HL-60/S4 (cell line): ENCODE results near the gene IQCB1.
"Not testable (repeated sequence)": the region's sequence is repeated elsewhere in the genome, so short reads cannot be mapped to it uniquely, and the experiment has no call there.

Experiments
- in situ Hi-C: fragments of 300-500 bp; cut with MboI; formaldehyde crosslinking; loops from 2 replicates; pipeline ENCODE4 v1.14.3; 2022; ENCODE audit warnings: low sequenced_read_pairs

IQCB1 gene

DNA sequence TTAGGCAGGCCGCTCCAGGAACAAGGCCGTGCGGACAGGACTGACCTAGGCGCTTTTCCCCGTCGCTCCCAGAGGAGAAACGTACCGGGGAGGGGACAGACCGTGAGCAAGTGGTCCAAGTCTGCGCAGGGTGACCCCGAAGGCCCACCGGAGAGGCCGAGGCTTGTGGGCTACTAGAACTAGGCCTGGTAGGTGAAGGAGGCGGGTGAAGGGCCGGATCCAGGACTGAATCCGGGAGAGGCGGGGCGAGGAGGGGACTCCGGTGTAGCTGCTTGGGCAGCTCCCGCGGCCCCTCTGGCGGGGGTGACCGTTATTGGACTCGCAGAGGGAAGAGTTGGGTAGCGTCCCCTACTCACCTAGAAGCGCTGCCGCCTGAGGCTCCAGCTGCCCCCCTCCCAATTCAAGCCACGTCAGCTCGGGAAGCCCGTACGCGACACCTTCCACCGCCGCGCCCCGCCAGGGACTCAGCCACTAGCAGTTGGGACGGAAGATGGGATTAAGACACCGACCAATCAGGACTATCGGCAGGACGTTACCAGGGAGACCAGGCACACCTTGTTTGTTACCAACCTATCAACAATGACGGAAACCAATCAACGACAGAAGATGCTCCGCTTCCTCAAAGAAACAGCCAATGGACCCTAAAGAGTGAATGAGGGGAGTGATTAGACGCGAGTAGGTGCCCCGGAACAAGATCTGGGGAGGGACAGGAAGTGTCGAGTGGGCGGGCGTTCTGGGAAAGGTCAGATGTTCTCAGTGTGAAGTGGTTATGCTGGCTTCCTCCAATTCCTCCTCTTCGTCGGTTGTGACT is 85.4 kb downstream of the IQCB1 start, which contains the start of gene GOLGB1:
TSS of gene GOLGB1 (minus strand) at position 466 of the 811 bp plus-strand sequence. CDS start 18,770 bp downstream, outside the sequence.
- in situ Hi-C loops = no loop called here

- in situ Hi-C loops = no loop called here
These were observed 86.1 kb downstream of the IQCB1 start for GRCh38 chr3:121748680-121749275.

GRCh38 chr3:121747976-121748375 is 86.9 kb downstream of the IQCB1 start:
- in situ Hi-C loops = no loop called here

DNA sequence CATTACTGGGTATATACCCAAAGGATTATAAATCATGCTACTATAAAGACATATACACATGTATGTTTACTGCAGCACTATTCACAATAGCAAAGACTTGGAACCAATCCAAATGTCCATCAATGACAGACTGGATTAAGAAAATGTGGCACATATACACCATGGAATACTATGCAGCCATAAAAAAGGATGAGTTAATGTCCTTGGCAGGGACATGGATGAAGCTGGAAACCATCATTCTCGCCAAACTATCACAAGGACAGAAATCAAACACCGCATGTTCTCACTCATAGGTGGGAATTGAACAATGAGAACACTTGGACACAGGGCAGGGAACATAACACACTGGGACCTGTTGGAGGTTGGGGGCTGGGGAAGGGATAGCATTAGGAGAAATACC is 91.8 kb downstream of the IQCB1 start:
- in situ Hi-C loops = not testable (repeated sequence)

DNA sequence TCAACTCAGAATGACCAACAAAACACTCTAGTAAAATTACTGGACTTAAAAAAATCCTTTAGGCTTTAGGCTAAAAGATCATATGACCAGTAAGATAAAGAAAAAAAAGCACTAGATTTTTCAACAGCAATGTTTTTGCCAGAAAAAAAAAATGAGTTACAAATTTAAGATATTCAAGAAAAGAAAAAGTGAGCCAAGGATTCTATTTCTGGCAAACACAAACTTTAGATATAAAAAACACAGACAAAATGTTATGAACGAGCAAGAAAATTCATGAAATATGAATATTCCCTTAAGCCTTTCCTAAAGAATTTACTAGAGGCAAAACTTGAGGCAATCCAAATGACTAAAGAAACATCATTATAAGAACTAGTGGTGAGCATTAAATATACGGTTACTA is 94.0 kb downstream of the IQCB1 start:
- in situ Hi-C loops = no loop called here

GRCh38 chr3:121739902-121740301 is 95.0 kb downstream of the IQCB1 start:
- in situ Hi-C loops = no loop called here

- in situ Hi-C loops = no loop called here
These were observed 97.2 kb downstream of the IQCB1 start for GRCh38 chr3:121737644-121738043.

GRCh38 chr3:121736112-121736511 is 98.7 kb downstream of the IQCB1 start:
- in situ Hi-C loops = no loop called here

DNA sequence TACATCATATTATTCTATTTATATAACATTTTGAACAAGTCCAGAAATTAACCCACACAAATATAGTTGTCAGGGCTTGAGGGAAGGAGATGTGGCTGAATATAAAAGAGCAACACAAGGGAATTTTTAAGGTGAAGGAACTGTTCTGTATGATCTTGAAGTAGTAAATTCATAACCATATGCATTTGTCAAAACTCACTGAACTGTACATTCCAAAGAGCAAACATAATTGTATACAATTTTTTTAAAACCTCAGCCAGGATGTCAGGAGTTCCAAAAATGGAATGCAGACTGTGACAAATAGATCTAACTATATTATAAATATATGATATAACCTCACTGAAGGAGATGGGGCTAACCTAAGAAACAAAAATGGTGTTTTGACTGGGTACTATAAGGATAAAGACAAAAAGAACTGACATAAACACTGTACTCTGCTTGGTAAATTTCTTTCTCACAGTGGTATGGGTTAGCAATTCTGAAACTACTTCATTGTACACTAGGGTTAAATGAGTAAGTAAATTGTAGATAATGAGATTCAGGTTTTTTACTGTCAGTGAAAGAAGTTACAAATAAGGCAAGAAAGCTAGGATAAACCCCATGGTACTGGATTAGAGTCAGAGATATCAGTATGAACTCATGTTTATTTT is 99.7 kb downstream of the IQCB1 start:
- in situ Hi-C loops = no loop called here

DNA sequence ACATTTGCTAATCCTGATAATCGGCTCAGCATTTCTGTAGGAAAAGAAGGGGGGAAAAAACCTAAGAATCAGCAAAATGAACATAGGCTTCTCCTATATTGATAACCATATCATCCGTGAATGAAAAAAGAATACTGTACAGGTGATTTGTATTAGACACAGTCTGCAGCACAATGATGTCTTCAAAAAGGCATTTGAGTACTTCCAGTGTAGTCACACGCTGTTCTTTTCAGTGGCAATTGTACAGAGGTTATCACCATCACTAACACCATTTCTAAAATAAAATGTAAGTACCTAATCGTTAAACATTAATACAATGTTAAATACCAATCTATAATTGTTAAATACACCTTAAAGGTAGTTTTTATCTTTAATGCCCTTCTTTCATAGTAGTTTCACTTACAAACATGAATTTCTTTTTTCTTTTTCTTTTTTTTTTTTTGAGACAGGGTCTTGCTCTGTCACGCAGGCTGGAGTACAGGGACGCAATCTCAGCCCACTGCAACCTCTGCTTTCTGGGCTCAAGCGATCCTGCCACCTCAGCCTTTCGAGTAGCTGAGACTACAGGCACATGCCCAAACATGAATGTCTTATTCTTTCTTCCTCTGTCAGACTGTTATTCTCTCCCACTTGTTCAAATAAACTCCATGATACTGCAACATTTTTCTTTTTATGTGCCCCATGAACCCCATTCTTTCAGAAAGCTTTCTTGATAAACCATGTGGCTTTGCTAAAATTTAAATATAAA is 103.7 kb downstream of the IQCB1 start:
- in situ Hi-C loops = no loop called here

DNA sequence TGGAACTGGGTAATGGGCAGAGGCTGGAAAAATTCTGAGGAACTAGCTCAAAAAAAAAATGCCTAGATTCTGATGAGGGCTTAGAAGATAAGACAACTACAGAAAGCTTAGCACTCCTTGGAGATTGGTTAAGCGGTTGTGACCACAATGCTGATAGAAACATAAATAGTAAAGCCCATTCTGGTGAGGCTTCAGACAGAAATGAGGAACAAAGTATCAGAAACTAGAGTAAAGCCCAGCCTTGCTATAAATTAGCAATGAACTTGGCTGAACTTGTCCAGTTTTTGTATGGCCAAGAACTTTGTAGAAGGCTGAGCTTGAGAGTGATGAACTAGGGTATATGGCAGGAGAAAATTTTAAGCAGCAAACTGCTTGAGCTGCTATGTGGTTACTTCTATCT is 110.7 kb downstream of the IQCB1 start:
- in situ Hi-C loops = no loop called here

GRCh38 chr3:121723485-121723884 is 111.4 kb downstream of the IQCB1 start:
- in situ Hi-C loops = no loop called here

DNA sequence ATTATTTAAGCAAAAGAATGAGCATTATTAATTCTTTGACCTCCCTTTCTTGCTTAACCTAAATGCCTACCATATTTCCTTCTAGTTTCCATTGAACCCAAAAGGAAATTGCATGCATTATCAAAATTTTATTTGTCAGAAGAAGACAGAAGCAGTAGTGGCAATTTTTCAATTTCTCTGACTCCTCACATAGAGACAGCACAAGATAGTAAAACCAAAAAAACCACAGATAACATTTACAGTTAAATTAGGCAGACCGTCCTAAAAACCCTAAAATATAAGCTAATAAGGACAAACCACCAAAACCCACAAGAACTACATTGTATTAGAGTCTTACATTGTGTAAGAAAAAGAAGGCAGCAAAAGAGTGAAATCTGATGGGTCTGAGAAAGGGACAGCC is 112.4 kb downstream of the IQCB1 start:
- in situ Hi-C loops = no loop called here

DNA sequence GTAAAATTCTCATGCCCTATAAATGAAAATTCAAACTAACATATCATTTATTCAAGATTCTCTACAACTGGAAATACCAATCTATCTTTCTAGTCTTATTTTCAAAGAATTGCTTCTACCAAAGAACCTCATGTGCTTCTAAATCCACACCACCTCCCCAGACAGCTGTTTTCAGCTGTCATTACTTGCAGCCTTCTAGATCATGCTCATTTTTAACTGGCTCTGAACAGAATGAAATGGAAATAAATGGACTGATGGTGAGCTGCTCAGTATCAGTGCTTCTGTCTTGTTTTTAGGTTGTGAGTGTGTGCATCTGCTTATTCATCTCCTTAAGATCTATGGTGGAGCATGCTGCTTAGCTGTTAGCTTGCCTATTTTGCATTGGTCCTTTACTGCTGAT is 114.7 kb downstream of the IQCB1 start:
- in situ Hi-C loops = no loop called here
